Measurements from ENCODE around the gene WASHC2A. TPM values are rescaled to one million over a fixed set of nuclear protein-coding genes. Genes with fewer than 3 reads are reported as not detected.
"Not testable (repeated sequence)": the region's sequence is repeated elsewhere in the genome, so short reads cannot be mapped to it uniquely, and the experiment has no call there.

Gene WASHC2A
- polyA plus RNA-seq, 4 donors: 48.7 to 82.5 (median 75.6) TPM

DNA sequence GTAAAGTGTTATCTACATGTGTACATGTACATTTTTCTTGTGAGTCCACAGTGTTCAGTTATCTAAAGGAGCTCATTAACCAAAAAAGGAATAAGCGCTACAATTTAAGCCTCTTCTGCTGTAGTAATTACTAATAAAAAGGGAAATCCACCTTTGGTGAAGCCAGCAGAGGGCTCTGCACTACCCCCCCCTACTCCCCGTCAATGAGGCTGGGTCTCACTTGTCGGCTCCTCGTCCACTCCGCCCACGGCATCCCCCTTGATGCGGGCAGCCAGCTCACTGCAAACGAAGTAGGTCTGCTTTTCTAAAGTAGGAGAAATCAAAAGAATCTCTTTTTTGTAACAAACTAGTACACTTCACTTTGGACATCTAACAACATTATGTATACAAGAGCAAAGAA, 4.7 kb upstream of the WASHC2A start:
- no peak for DNase-seq (ENCODE audit: low read depth in 4 of 4, low spot score in 2 of 4)

DNA sequence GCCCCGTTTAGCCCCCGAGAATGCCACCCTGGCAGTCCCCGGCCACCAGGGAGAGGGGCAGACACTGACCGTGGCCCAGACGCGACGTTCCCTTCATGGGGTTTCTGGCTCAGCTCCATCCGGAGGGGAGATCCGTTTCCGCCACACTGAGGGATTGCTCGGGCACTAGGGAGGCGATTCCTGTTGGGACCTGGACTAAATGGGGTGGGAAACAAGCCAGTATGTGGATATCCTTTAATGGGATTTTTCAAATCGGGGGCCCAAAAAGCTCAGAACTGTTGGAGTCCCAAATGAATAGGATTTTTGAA, 552 bp downstream of the WASHC2A start:
- not testable (repeated sequence) for DNase-seq (ENCODE audit: low read depth in 4 of 4, low spot score in 2 of 4)

GRCh38 chr10:50075139-50075538, 7.4 kb downstream of the WASHC2A start:
- DNase-seq (ENCODE audit: low read depth in 4 of 4, low spot score in 2 of 4): not testable (repeated sequence)

GRCh38 chr10:50075544-50075943, 7.8 kb downstream of the WASHC2A start:
- DNase-seq (ENCODE audit: low read depth in 4 of 4, low spot score in 2 of 4): not testable (repeated sequence)

- DNase-seq (ENCODE audit: low read depth in 4 of 4, low spot score in 2 of 4): not testable (repeated sequence)
Observed at GRCh38 chr10:50091304-50091703, 23.6 kb downstream of the WASHC2A start.

DNA sequence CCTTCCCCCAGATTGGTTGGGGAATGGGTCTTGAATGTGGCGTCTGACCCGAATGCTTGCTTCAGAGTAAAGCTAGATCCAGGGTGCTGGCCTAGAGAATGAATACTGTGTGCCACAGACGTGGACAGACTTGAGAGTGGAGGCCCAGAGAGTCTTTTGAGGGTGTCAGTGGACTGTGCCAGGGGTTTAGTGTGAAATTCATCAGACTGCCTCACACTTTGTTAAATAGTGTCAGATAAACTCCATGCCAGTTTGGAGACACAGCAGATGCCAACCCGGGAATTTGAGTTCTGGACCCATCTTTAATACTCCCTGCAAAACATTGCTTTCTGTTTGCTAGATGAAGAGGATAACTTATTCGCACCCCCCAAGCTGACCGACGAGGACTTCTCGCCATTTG, 25.2 kb downstream of the WASHC2A start:
- DNase-seq (ENCODE audit: low read depth in 4 of 4, low spot score in 2 of 4): not testable (repeated sequence)

DNA sequence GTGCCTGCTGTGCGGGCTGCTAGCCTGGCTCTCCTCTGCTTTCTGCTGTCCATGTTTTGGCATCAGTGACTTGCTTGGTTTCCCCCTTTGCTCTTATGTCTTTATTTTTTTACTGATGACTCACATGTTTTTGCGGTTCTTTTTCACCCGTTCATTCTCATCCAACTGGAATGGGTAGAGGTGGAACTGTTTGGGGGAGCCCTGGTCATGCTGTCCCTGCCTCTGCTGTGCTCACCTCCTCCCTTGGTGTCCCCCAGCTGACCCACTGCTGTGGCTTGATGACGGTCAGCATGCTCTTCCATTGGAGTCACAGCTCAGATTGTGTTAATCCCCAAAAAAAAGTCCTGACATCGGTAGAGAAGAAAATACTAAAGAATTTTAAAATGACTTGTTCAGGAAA, 26.9 kb downstream of the WASHC2A start:
- not testable (repeated sequence) for DNase-seq (ENCODE audit: low read depth in 4 of 4, low spot score in 2 of 4)

- DNase-seq (ENCODE audit: low read depth in 4 of 4, low spot score in 2 of 4): not testable (repeated sequence)
Observed at GRCh38 chr10:50095402-50095801, 27.6 kb downstream of the WASHC2A start.

DNA sequence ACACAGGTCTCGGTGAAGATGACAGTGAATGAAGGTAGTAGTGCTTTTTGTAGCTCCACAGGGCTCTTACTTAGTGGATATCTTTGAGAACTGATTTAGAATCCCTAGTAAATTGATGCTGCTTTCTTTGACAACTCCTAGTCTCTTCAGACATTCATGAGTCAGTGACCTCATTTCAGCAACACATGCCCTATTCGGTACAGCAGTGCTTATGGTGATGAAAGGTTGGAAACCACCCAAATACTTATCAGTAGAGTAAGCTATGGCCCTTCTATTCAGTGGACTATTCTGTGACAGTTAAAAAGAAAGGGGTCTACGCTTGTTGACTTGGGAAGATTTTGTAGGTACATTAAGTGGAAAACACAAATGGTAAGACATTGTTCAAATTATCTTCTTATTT, 29.0 kb downstream of the WASHC2A start:
- DNase-seq (ENCODE audit: low read depth in 4 of 4, low spot score in 2 of 4): not testable (repeated sequence)

DNA sequence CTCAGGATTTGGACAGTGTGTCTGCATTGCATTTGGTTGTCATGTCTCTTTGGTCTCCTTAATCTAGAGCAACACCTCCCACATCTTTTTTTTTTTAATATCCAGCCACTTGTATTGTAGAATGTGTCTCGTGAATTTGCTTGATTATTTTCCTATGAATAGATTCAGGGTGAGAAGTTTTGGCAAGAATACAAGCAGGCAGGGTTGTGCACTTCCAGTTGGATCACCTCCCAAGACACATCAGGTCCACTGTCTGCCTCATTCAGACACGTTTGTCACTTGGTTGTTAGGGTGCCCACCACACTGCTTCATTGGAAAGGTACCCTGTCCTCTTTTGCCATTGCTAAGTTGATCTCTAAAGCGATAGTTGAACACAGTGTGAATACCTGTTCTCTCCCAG, 30.9 kb downstream of the WASHC2A start:
- not testable (repeated sequence) for DNase-seq (ENCODE audit: low read depth in 4 of 4, low spot score in 2 of 4)

DNA sequence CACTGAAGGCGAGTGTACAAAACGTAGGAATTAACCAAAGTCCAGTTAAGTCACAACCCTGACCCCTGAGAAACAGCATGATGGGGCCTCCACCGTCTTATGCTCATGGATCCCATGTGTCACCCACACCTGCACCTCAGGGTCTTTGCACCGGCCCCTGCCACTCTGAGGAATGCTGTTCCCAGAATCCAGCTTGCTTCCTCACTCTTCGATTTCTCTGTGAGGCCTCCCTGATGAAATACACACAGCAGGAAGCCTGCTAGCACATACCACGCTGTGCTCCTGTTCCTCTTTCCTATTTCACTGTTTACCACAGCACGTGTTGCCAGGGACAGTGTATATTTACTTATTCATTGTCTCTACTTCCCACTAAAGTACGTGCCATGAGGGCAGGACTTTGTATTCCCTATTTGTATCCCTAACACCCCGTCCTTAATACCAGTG, 33.4 kb downstream of the WASHC2A start:
- DNase-seq (ENCODE audit: low read depth in 4 of 4, low spot score in 2 of 4): not testable (repeated sequence)

DNA sequence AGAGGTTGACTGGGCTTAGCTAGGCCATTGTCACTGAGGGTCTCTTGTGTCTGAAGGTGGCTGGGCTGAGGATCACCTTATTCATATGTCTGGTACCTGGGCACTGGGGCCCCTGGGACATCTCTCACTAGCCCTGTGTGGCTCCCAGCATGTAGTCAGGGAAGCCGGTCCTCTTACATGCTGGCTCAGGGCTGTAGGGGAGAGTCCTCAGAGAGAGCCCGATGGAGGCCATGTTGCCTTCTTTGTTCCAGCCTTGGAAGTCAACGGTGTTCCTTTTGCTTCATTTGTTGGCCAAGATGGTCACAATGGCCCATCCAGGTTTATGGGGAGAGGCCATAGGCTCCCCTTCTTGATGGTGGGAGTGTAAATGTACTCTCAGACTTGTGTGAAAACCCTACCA, 34.0 kb downstream of the WASHC2A start:
- DNase-seq (ENCODE audit: low read depth in 4 of 4, low spot score in 2 of 4): not testable (repeated sequence)

DNA sequence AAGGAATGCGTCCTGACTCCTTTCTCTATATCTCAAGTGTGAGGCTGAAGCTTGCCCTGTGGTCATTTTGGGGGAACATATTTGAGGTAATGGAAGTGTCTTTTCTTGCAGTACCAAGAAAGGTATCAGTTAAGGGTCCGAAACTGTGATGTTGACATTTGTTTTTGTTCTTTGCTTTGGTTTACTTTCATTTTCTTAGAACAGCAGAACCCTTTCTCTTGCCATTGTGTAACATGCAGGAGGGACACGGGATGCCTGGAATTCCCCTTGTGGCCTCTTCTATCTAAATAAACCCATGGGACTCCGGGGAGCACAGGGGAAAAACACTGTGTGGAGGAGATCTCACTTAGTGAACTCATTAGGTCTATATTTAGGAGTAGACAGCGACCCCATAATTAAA, 34.5 kb downstream of the WASHC2A start:
- not testable (repeated sequence) for DNase-seq (ENCODE audit: low read depth in 4 of 4, low spot score in 2 of 4)

GRCh38 chr10:50108999-50109698, 41.4 kb downstream of the WASHC2A start:
- not testable (repeated sequence) for DNase-seq (ENCODE audit: low read depth in 4 of 4, low spot score in 2 of 4)

GRCh38 chr10:50112419-50113112, 44.8 kb downstream of the WASHC2A start:
- DNase-seq (ENCODE audit: low read depth in 4 of 4, low spot score in 2 of 4): not testable (repeated sequence)

DNA sequence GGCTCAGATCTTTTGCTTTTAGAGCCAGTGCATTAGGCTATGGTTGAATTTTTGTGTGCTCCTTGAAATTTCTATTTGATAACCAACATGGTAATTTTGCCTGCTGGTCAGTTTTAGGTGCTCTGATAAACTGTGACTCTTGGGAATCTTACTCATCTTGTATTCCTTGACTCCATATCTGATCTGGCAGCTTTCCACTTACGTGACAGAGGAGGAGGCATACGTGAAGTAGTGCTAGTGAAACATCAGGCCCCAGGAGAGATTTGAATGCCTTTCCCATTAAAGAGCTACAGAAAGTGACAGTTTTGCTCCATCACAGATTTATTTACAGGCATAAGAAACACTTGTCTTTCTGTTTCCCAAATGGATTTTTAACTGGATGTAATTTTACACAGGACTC, 59.0 kb downstream of the WASHC2A start:
- DNase-seq (ENCODE audit: low read depth in 4 of 4, low spot score in 2 of 4): not testable (repeated sequence)

GRCh38 chr10:50127770-50128292, 60.1 kb downstream of the WASHC2A start:
- DNase-seq (ENCODE audit: low read depth in 4 of 4, low spot score in 2 of 4): not testable (repeated sequence)

DNA sequence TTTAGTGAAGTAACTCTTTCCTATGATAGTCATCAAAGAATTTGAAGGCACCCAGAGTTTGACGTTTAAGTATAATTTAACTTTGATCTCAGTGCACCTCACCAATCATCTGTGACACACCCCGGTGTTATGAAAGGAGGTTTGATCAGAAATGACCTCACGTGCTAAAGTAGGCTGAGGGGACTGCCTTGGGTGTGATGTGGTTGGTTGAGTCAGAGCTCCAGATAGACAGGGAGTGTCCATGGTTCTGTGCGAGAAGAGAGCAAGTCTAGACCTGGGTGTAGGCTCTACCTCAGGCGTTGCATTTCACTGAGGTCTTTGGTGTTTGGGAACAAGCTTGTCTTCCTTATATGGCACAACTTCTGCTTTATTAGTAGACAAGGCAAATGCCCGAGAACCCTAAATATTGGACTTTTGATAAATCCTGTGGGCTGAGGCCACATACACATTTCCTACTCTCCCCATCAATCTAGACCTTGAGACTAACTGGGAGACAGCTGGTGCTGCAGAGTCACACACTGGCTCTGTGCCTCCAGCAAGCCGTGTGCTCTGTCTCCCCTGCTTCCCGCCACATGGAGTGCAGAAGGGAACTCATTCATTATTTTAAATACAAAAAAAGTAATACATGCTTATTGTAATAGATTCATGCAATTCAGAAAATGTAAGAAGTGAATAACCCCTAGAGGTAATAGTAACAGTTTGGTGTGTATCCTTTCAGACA, 63.7 kb downstream of the WASHC2A start:
- DNase-seq (ENCODE audit: low read depth in 4 of 4, low spot score in 2 of 4): not testable (repeated sequence)

DNA sequence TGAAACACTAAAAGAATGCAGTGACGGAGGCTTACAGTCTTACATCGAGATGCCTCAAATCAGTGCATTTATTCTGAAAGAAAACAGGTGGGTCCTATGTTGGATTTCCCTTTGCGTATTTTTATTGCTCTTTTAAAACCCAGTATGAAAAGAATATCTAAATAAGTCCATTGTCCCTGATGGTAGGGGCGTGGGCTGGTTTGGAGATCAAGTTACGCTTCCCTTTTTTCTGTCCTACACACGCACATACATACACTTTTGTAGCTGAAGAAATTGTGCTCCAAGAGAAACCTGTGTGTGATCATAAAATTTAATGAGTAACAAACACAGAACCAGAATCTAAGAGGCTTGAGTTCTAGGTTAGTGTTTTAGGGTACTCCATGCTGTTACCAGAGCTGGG, 64.6 kb downstream of the WASHC2A start:
- DNase-seq (ENCODE audit: low read depth in 4 of 4, low spot score in 2 of 4): not testable (repeated sequence)

GRCh38 chr10:50132841-50133240, 65.1 kb downstream of the WASHC2A start:
- DNase-seq (ENCODE audit: low read depth in 4 of 4, low spot score in 2 of 4): not testable (repeated sequence)

DNA sequence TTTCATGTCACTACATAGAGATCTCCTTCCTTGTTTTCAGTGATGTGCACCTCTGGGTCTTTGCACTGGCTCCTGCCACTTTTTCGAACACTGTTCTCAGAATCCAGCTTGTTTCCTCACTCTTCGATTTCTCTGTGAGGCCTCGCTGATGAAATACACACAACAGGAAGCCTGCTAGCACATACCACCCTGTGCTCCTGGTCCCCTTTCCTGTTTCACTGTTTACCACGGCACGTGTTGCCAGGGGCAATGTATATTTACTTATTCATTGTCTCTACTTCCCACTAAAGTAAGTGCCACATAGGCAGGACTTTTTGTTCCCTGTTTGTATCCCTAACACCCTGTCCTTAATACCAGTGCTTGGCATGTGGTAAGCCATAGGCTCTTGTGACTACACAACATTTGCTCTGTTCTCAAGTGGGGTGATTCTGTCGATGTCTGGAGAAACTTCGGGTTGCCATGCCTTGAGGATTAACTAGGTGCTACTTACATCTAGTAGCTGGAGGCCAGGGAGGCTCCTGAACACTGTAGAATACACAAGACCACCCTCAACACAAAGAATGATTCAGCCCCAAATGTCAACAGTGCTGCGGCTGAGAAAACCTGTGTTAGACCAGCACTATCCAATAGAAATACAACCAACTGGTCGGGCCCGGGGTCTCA, 75.9 kb downstream of the WASHC2A start:
- DNase-seq (ENCODE audit: low read depth in 4 of 4, low spot score in 2 of 4): not testable (repeated sequence)
